ENCODE data around the gene TFE3.

DNA sequence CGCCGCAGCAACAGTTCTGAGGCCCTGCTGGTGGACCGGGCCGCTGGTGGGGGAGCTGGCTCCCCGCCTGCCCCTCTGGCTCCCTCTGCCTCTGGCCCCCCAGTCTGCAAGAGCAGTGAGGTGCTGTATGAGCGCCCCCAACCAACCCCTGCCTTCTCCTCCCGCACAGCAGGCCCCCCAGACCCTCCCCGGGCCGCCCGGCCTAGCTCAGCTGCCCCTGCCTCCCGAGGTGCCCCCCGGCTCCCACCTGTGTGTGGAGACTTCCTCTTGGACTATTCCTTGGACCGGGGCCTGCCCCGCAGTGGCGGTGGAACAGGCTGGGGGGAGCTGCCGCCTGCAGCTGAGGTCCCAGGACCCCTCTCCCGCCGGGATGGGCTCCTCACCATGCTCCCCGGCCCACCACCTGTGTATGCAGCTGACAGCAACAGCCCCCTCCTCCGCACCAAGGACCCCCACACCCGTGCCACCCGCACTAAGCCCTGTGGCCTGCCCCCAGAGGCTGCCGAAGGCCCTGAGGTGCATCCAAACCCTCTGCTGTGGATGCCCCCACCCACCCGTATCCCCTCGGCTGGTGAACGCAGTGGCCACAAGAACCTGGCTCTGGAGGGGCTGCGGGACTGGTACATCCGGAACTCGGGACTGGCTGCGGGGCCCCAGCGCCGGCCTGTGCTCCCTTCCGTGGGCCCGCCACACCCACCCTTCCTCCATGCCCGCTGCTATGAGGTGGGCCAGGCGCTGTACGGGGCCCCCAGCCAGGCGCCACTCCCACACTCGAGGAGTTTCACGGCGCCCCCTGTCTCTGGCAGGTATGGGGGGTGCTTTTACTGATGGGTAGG, 24.3 kb upstream of the TFE3 start:
- TF ChIP-seq, protein P1, sequence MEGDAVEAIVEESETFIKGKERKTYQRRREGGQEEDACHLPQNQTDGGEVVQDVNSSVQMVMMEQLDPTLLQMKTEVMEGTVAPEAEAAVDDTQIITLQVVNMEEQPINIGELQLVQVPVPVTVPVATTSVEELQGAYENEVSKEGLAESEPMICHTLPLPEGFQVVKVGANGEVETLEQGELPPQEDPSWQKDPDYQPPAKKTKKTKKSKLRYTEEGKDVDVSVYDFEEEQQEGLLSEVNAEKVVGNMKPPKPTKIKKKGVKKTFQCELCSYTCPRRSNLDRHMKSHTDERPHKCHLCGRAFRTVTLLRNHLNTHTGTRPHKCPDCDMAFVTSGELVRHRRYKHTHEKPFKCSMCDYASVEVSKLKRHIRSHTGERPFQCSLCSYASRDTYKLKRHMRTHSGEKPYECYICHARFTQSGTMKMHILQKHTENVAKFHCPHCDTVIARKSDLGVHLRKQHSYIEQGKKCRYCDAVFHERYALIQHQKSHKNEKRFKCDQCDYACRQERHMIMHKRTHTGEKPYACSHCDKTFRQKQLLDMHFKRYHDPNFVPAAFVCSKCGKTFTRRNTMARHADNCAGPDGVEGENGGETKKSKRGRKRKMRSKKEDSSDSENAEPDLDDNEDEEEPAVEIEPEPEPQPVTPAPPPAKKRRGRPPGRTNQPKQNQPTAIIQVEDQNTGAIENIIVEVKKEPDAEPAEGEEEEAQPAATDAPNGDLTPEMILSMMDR (IDR thresholded peaks at IDR 0.05): no peak
- no peak for TF ChIP-seq POLR2A (IDR thresholded peaks at IDR 0.05)

Data from uterus (tissue), 2 donors.